ENCODE data around the gene WDR17.

WDR17 gene

GRCh38 chr4:176150704-176151103 is 85.1 kb downstream of the WDR17 start:
- Histone ChIP-seq H3K9me3 (ENCODE audit: control insufficient read depth, insufficient read depth, low read length) (no peaks in the 10 kb centered on the region), H3K9me2 (replicated peaks; ENCODE audit: control insufficient read depth, low read length) (no peaks in the 10 kb centered on the region), H3K4me3 (ENCODE audit: low read length) (peak overlapping the region; percentile 48), H3K4me2 (ENCODE audit: low read length) (peak overlapping the region; percentile 44), H3K27me3 (ENCODE audit: control insufficient read depth, low read length) (no peaks in the 10 kb centered on the region), H3F3A (ENCODE audit: control insufficient read depth, insufficient read depth) (peaks cover 6% of the 10 kb centered on the region; the same call in 1 of the 2 replicates), H3K4me1 (ENCODE audit: control insufficient read depth, low read length) (peaks cover 18% of the 10 kb centered on the region), H3K79me2 (ENCODE audit: control insufficient read depth, low read length) (no peaks in the 10 kb centered on the region), H3K27ac (ENCODE audit: low read depth, low read length) (peak overlapping the region; percentile 49), H3K36me3 (ENCODE audit: control insufficient read depth, low read length) (no peaks in the 10 kb centered on the region), H4K20me1 (ENCODE audit: control insufficient read depth, insufficient read depth, low read depth, low read length) (no peaks in the 10 kb centered on the region)
- no peak for TF ChIP-seq EZH2phosphoT487 (IDR thresholded peaks at IDR 0.05; ENCODE audit: borderline replicate concordance, low read length)
- no peak for TF ChIP-seq CTCF (IDR thresholded peaks at IDR 0.05; ENCODE audit: low read depth, low read length, poor library complexity, severe bottlenecking)

- Histone ChIP-seq H3K9me3 (ENCODE audit: control insufficient read depth, insufficient read depth, low read length) (no peaks in the 10 kb centered on the region), H3K9me2 (replicated peaks; ENCODE audit: control insufficient read depth, low read length) (no peaks in the 10 kb centered on the region), H3K27me3 (ENCODE audit: control insufficient read depth, low read length) (no peaks in the 10 kb centered on the region), H3K4me2 (ENCODE audit: low read length) (no peak overlapping the region), H3K4me1 (ENCODE audit: control insufficient read depth, low read length) (peaks cover 18% of the 10 kb centered on the region), H3K36me3 (ENCODE audit: control insufficient read depth, low read length) (no peaks in the 10 kb centered on the region), H3K79me2 (ENCODE audit: control insufficient read depth, low read length) (no peaks in the 10 kb centered on the region), H3K4me3 (ENCODE audit: low read length) (no peak overlapping the region), H3K27ac (ENCODE audit: low read depth, low read length) (no peak overlapping the region), H3F3A (ENCODE audit: control insufficient read depth, insufficient read depth) (peaks cover 6% of the 10 kb centered on the region; the same call in 1 of the 2 replicates), H4K20me1 (ENCODE audit: control insufficient read depth, insufficient read depth, low read depth, low read length) (no peaks in the 10 kb centered on the region)
- no peak for TF ChIP-seq EZH2phosphoT487 (IDR thresholded peaks at IDR 0.05; ENCODE audit: borderline replicate concordance, low read length)
- TF ChIP-seq CTCF (IDR thresholded peaks at IDR 0.05; ENCODE audit: low read depth, low read length, poor library complexity, severe bottlenecking): no peak
These were observed 87.5 kb downstream of the WDR17 start for GRCh38 chr4:176153124-176153523.

GRCh38 chr4:176156656-176157055 is 91.0 kb downstream of the WDR17 start:
- H3K27me3 ChIP-seq (ENCODE audit: control insufficient read depth, low read length): no peaks in the 10 kb centered on the region
- H3K4me3 ChIP-seq (ENCODE audit: low read length): no peak overlapping the region
- H3F3A ChIP-seq (ENCODE audit: control insufficient read depth, insufficient read depth): no peaks in the 10 kb centered on the region
- no peaks in the 10 kb centered on the region for H3K4me1 ChIP-seq (ENCODE audit: control insufficient read depth, low read length)
- H4K20me1 ChIP-seq (ENCODE audit: control insufficient read depth, insufficient read depth, low read depth, low read length): no peaks in the 10 kb centered on the region
- no peak overlapping the region for H3K4me2 ChIP-seq (ENCODE audit: low read length)
- TF ChIP-seq CTCF (IDR thresholded peaks at IDR 0.05; ENCODE audit: low read depth, low read length, poor library complexity, severe bottlenecking): no peak
- no peak for TF ChIP-seq EZH2phosphoT487 (IDR thresholded peaks at IDR 0.05; ENCODE audit: borderline replicate concordance, low read length)
- H3K9me2 ChIP-seq (replicated peaks; ENCODE audit: control insufficient read depth, low read length): no peaks in the 10 kb centered on the region
- H3K9me3 ChIP-seq (ENCODE audit: control insufficient read depth, insufficient read depth, low read length): no peaks in the 10 kb centered on the region
- no peak overlapping the region for H3K27ac ChIP-seq (ENCODE audit: low read depth, low read length)
- no peaks in the 10 kb centered on the region for H3K36me3 ChIP-seq (ENCODE audit: control insufficient read depth, low read length)
- no peaks in the 10 kb centered on the region for H3K79me2 ChIP-seq (ENCODE audit: control insufficient read depth, low read length)

All from DOHH2 (cell line).